SW 1271 (cell line): ENCODE measurements around the gene MMD2.
"Not testable (repeated sequence)": the region's sequence is repeated elsewhere in the genome, so short reads cannot be mapped to it uniquely, and the experiment has no call there.

Source experiments
- DNase-seq, 2 experiments: peaks; one replicate each; lab custom pipeline; 2025; lab: John Stamatoyannopoulos, UW

Gene MMD2

GRCh38 chr7:4894482-4894881 is 64.5 kb downstream of the MMD2 start:
- DNase-seq, result no peak

GRCh38 chr7:4893929-4894475 is 65.0 kb downstream of the MMD2 start:
- DNase-seq, result no peak

- not testable (repeated sequence) for DNase-seq
Measured at GRCh38 chr7:4893188-4893587, 65.8 kb downstream of the MMD2 start.

GRCh38 chr7:4891522-4891921 is 67.5 kb downstream of the MMD2 start:
- not testable (repeated sequence) for DNase-seq

- DNase-seq, result no peak
Measured at GRCh38 chr7:4889682-4890081, 69.3 kb downstream of the MMD2 start.

- no peak for DNase-seq
Measured at GRCh38 chr7:4888161-4888560, 70.8 kb downstream of the MMD2 start.

GRCh38 chr7:4886671-4887070 is 72.3 kb downstream of the MMD2 start:
- no peak for DNase-seq

- no peak for DNase-seq
Measured at GRCh38 chr7:4885317-4885807, 73.6 kb downstream of the MMD2 start.

- no peak for DNase-seq
Measured at GRCh38 chr7:4884164-4884563, 74.8 kb downstream of the MMD2 start.

GRCh38 chr7:4883372-4884144 is 75.4 kb downstream of the MMD2 start, which contains the start of gene RADIL:
Gene RADIL (minus strand): TSS chr7:4883716. CDS start chr7:4878139, 5,577 bp downstream.
- DNase-seq, result peak in 1 of 2 experiments; percentile 68

- DNase-seq, result no peak
Measured at GRCh38 chr7:4883033-4883371, 76.0 kb downstream of the MMD2 start.

- DNase-seq, result no peak
Measured at GRCh38 chr7:4882169-4883032, 76.6 kb downstream of the MMD2 start.

GRCh38 chr7:4880218-4880617 is 78.8 kb downstream of the MMD2 start:
- no peak for DNase-seq

- DNase-seq, result no peak
Measured at GRCh38 chr7:4879396-4880081, 79.4 kb downstream of the MMD2 start.

- no peak for DNase-seq
Measured at GRCh38 chr7:4878336-4879335, 80.4 kb downstream of the MMD2 start.

- DNase-seq, result no peak
Measured at GRCh38 chr7:4876586-4876985, 82.4 kb downstream of the MMD2 start.

GRCh38 chr7:4875391-4875790 is 83.6 kb downstream of the MMD2 start:
- DNase-seq, result no peak

- no peak for DNase-seq
Measured at GRCh38 chr7:4873071-4873944, 85.7 kb downstream of the MMD2 start.

- no peak for DNase-seq
Measured at GRCh38 chr7:4871930-4872675, 86.9 kb downstream of the MMD2 start.
